Mesenteric fat pad (tissue), 1 donor: ENCODE results near the gene CLEC4M. TPM values are rescaled to one million over a fixed set of nuclear protein-coding genes. Genes with fewer than 3 reads are reported as not detected.
A peak's percentile ranks its signal among the peaks of the same experiment; 100 is the strongest.

Source experiments
- DNase-seq: peaks from one replicate; pipeline ENCODE4 v3.0.0-alpha.2; 2020; ENCODE audit warnings: low spot score
- total RNA-seq: library from RNA; stranded (reverse); fragmentation: NEBNext Ultra II Directional; extraction: Animal tissue kit (Norgen Biotek cat#: 25700); gene quantifications from one replicate; pipeline ENCODE4 v1.2.1, GENCODE V29; 2021
- donor health status: DM: yes; HTN: yes; CAD: no.

The CLEC4M gene
- total RNA-seq, 1 donor from 2014 or later, result not detected

DNA sequence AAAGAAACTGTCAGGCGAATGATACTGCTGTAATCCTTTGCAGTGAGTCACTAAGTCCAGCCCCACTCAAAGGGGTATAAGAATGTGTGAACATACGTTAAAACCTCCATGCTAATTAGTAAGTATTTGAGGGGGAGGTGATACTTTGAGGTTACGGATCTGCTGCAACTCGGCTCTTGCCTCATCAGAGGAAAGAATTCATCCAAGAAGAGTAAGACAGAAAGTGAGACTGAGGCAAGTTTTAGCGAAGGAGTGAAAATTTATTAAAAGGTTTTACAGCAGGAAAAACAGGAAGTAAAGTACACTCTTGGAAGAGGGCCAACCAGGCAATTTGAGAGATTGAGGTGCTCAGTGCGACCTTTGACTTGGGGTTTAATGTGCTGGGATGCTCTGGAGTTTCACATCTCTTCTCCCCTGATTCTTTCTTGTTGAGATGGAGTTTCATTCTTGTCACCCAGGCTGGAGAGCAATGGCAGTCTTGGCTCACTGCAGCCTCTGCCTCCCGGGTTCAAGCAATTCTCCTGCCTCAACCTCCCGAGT lies 9.8 kb downstream of the CLEC4M start:
- DNase-seq, result no peak

- DNase-seq, result peak; percentile 72
Observed at GRCh38 chr19:7773841-7774240, 10.8 kb downstream of the CLEC4M start.

GRCh38 chr19:7775761-7776160 lies 12.7 kb downstream of the CLEC4M start:
- DNase-seq, result peak; percentile 12

- no peak for DNase-seq
Observed at GRCh38 chr19:7778081-7778480, 15.0 kb downstream of the CLEC4M start.

DNA sequence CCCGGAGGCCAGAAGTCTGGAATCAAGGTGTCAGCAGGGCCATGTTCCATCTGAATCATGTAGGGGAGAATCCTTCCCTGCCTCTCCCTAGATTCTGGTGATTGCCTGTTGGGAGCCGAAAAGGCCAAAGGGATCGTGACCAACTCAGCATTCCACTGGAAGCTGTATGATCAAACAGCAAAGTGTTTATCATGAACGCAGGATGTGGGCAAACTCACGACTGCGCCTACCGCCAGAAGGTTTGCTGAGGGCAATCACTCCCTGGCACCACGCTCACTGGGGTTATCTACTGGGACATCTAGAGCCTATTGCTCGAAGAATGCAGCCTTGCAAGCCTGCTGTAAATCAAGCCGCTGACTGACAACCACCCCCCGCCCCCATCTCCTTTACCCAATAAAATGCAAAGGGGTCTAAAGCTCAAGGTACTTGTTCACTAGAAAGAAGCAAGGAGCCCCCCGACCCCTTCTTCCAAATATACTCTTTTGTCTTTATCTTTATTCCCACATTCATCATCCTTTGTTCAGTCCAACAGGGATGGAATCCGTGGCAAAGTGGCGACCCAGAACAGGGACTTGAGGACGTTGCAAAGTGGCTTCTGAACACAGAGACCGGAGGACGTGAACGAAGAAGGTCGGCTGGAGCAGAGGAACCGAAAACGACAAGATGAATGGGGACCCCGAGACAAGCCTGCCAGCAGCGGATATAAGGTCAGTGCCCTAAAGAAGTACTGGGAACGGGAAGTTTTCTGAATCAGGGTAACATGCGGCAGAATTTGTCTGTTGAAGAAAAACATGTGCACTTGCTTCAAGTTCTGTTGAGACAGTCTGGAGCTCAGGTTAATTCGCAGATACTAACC lies 16.8 kb downstream of the CLEC4M start:
- DNase-seq, result peak; percentile 76

DNA sequence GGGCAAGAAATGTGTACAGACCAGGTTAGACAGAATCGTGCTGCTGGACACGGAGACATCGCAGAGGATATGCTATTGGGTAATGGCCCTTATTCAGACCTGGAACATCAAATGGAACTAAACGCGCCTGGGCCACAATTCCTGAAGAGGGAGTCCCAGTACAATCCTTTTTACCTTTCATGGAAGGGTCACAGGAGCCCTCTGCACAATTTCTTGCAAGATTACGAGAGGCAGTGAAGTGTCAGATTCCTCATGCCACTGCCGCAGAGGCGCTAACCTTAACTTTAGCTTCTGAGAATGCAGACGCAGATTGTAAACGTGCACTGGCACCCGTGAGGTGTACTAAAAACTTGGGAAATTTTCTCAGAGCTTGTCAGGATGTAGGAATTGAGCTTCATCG lies 18.1 kb downstream of the CLEC4M start:
- DNase-seq, result peak; percentile 33

DNA sequence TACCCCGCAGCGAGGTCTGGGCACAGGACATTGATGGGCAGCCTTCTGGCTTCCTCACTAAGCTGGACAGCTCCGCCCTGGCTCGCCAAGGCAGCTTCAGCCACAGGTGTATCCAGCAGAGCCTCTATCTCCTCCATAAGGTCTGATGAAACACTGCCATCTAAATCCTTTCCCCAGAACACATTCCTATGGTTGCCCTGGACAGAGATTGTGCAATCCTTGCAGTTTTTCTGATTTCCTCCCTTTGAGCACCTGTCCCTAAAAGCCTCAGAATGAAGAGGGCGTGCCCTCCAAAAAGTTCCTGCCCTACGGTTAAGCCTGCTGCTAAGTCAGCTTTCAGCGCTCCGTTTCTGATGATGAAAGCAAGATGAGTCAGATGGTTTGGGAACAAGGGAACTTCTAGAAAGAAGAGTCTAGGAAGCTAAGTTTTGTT lies 21.0 kb downstream of the CLEC4M start:
- DNase-seq, result peak; percentile 62

GRCh38 chr19:7784856-7785255 lies 21.8 kb downstream of the CLEC4M start:
- no peak for DNase-seq

GRCh38 chr19:7787141-7787540 lies 24.1 kb downstream of the CLEC4M start:
- DNase-seq, result peak; percentile 68

- DNase-seq, result no peak
Observed at GRCh38 chr19:7787602-7788177, 24.6 kb downstream of the CLEC4M start.

GRCh38 chr19:7788178-7788932 lies 25.3 kb downstream of the CLEC4M start:
- DNase-seq, result peak; percentile 71

GRCh38 chr19:7788933-7789323 lies 25.9 kb downstream of the CLEC4M start:
- DNase-seq, result peak; percentile 43

- DNase-seq, result peak; percentile 83
Observed at GRCh38 chr19:7789447-7789846, 26.4 kb downstream of the CLEC4M start.

DNA sequence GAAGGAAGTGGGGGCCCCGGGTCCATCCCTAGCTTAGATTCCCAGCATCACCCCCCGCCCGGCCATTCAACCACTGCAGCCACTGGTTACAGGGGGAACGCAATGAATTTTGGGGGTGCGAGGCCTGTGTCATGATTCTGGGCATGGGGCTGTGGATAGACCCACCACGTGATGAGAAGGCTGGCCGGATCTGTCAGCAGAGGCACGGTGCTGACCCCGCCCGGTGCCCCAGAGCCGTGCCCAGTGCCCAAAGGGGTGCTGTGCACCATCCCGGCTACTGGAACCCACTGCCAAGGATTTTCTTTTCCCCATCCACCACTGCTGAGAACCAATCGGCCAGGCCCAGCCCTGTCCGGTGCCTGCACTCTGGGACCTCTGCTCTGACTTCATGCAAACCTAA lies 27.4 kb downstream of the CLEC4M start:
- DNase-seq, result peak; percentile 77

- DNase-seq, result no peak
Observed at GRCh38 chr19:7792281-7792680, 29.2 kb downstream of the CLEC4M start.

GRCh38 chr19:7792701-7793100 lies 29.7 kb downstream of the CLEC4M start:
- DNase-seq, result peak; percentile 20

DNA sequence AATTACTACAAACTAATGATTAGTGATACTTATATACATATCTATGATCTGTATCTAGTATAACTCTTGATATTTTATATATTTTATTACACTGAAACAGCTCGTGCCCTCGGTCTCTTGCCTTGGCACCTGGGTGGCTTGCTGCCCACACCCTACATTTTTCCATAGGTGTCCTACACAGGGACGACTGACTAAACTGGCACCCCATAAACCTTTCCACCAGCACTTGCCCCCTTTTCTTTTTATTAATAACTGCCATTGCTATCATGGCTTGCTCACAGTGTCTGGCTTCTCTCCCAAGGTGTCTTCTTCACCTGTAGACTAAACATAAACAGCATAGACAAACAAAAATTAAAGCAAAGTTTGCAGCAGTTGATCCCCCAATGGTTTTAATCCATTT lies 30.4 kb downstream of the CLEC4M start:
- no peak for DNase-seq

DNA sequence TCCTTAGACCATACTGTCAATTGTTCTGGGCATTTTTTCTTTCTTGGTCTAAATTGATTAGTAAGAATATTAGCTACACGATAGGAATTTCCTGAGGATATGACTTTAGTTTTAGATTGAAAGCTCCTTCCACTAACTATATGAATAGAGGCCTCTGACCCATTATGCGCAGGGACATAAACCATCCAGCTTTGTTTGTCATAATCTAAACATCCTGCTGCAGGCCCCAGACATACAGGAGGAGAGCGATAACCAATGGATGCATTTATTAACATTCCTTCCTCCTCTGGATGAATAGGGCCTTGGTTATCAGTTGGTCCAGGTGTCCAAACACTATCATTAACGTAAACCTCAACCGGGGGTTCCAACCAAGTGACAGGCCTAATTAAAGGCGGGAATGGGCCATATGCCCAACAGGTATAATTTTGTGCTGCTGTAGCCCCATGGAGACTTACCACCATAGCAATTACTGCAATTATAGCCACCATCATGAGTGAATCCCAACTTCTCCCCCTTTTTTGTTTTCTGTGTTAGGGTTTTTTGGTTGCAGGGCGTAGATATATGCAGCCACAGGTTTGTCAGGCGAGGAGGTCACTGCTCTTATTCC lies 32.6 kb downstream of the CLEC4M start:
- DNase-seq, result no peak

GRCh38 chr19:7799640-7800355 lies 36.8 kb downstream of the CLEC4M start:
- peak; percentile 88 for DNase-seq

- DNase-seq, result peak; percentile 16
Observed at GRCh38 chr19:7801020-7801570, 38.1 kb downstream of the CLEC4M start.
